HG03439 (cell line): ENCODE measurements around the gene COX4I1.

Experiments used
- ATAC-seq: cut with Tn5 transposase; IDR thresholded peaks from one replicate; pipeline ENCODE4 v1.9.1; 2021; ENCODE audit warnings: mild to moderate bottlenecking, moderate library complexity; ENCODE audit not compliant: unreplicated experiment

Gene COX4I1

GRCh38 chr16:85799497-85800320 is at the start of gene COX4I1, which contains the start of gene EMC8:
Gene COX4I1 (plus strand): TSS chr16:85799695. CDS start chr16:85801206, 1,511 bp downstream.
Gene EMC8 (minus strand): TSS chr16:85799544. CDS start chr16:85799295, 249 bp downstream.
- peak; percentile 82 for ATAC-seq

- ATAC-seq = no peak
Observed at GRCh38 chr16:85749771-85750145, 49.7 kb upstream of the COX4I1 start.

GRCh38 chr16:85750146-85750826 is 49.2 kb upstream of the COX4I1 start:
- ATAC-seq = no peak

- ATAC-seq = peak; percentile 40
Observed at GRCh38 chr16:85750827-85751697, 48.4 kb upstream of the COX4I1 start, which contains the start of gene C16orf74. Gene C16orf74 (minus strand): TSS chr16:85751096. CDS start chr16:85735217, 15,879 bp downstream.

- no peak for ATAC-seq
Observed at GRCh38 chr16:85751698-85752501, 47.6 kb upstream of the COX4I1 start.

- ATAC-seq = no peak
Observed at GRCh38 chr16:85752511-85753420, 46.7 kb upstream of the COX4I1 start.

- ATAC-seq = no peak
Observed at GRCh38 chr16:85753559-85753958, 45.9 kb upstream of the COX4I1 start.

- ATAC-seq = no peak
Observed at GRCh38 chr16:85753976-85754375, 45.5 kb upstream of the COX4I1 start.

GRCh38 chr16:85754413-85754812 is 45.1 kb upstream of the COX4I1 start:
- no peak for ATAC-seq

- ATAC-seq = peak; percentile 62
Observed at GRCh38 chr16:85755929-85756768, 43.3 kb upstream of the COX4I1 start.

- peak; percentile 27 for ATAC-seq
Observed at GRCh38 chr16:85757341-85757822, 42.1 kb upstream of the COX4I1 start.

GRCh38 chr16:85759136-85759535 is 40.4 kb upstream of the COX4I1 start:
- ATAC-seq = no peak

GRCh38 chr16:85759631-85760419 is 39.7 kb upstream of the COX4I1 start:
- ATAC-seq = no peak

- ATAC-seq = no peak
Observed at GRCh38 chr16:85761861-85762260, 37.6 kb upstream of the COX4I1 start.

GRCh38 chr16:85762970-85763369 is 36.5 kb upstream of the COX4I1 start:
- no peak for ATAC-seq

GRCh38 chr16:85763616-85764015 is 35.9 kb upstream of the COX4I1 start:
- ATAC-seq = no peak

GRCh38 chr16:85765211-85765610 is 34.3 kb upstream of the COX4I1 start:
- ATAC-seq = no peak
